ENCODE results near the gene RNF208. TPM values are rescaled to one million over a fixed set of nuclear protein-coding genes. Genes with fewer than 3 reads are reported as not detected.

The RNF208 gene
- total and polyA plus RNA-seq, 9 of the 15 experiments (the other 6 are each of a cell fraction or from before 2014, with no cell fraction given), result 0.15 to 6.9 (median 0.50) TPM; not detected in 2

DNA sequence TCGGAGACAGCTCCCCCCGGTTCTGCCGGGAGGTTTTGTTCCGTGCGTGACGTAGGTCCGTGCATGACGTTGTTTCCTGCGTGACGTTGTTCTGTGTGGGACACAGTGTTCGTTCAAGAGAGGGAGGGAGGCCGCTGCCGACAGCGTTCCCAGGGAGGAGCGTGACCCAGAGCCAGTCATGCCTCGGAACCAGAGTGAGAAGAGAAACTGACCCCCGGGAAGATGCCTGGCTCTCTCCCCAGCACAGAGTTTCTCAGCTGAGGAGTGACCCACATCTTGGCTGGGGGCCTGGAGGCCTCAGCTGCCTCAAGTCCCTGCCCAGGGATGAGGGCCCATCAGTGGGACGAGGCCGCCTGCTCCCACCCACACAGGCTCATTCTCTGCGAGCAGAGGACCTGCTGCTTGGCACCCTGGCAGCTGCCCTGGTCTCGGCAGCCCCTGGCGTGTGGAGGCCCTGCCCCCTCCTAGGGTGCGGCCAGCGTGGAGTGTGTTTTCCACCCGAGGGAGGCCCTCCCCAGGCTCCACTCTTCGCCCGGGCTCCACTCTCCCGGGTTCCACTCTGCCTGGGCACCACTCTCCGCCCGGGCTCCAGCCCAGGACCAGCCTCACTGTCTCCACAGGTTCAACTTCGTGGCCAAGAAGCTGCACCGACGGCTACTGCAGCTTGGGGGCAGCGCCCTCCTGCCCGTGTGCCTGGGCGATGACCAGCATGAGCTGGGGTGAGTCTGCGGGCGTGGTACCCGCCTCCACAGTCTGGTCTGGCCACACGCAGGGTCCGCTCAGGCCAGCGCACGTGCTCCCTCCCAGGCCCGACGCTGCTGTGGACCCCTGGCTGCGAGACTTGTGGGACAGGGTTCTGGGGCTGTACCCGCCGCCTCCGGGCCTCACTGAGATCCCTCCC is 8.6 kb downstream of the RNF208 start (continued):
- TF ChIP-seq, protein P1, sequence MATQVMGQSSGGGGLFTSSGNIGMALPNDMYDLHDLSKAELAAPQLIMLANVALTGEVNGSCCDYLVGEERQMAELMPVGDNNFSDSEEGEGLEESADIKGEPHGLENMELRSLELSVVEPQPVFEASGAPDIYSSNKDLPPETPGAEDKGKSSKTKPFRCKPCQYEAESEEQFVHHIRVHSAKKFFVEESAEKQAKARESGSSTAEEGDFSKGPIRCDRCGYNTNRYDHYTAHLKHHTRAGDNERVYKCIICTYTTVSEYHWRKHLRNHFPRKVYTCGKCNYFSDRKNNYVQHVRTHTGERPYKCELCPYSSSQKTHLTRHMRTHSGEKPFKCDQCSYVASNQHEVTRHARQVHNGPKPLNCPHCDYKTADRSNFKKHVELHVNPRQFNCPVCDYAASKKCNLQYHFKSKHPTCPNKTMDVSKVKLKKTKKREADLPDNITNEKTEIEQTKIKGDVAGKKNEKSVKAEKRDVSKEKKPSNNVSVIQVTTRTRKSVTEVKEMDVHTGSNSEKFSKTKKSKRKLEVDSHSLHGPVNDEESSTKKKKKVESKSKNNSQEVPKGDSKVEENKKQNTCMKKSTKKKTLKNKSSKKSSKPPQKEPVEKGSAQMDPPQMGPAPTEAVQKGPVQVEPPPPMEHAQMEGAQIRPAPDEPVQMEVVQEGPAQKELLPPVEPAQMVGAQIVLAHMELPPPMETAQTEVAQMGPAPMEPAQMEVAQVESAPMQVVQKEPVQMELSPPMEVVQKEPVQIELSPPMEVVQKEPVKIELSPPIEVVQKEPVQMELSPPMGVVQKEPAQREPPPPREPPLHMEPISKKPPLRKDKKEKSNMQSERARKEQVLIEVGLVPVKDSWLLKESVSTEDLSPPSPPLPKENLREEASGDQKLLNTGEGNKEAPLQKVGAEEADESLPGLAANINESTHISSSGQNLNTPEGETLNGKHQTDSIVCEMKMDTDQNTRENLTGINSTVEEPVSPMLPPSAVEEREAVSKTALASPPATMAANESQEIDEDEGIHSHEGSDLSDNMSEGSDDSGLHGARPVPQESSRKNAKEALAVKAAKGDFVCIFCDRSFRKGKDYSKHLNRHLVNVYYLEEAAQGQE (IDR thresholded peaks at IDR 0.05; ENCODE audit: borderline replicate concordance), result 0 out of 2 replicates have a peak, but pooled peaks have one; percentile 10
- TF ChIP-seq, protein P1 (CRISPR knock-in tag; IDR thresholded peaks at IDR 0.05; ENCODE audit: low read depth), result no peak
- TF ChIP-seq PATZ1 (CRISPR knock-in tag; IDR thresholded peaks at IDR 0.05; ENCODE audit: borderline replicate concordance), result no peak
- peak; percentile 54; the same call in 1 of the 2 replicates for TF ChIP-seq HNRNPL (IDR thresholded peaks at IDR 0.05; ENCODE audit: low read depth, low read length)
- TF ChIP-seq, protein P2, sequence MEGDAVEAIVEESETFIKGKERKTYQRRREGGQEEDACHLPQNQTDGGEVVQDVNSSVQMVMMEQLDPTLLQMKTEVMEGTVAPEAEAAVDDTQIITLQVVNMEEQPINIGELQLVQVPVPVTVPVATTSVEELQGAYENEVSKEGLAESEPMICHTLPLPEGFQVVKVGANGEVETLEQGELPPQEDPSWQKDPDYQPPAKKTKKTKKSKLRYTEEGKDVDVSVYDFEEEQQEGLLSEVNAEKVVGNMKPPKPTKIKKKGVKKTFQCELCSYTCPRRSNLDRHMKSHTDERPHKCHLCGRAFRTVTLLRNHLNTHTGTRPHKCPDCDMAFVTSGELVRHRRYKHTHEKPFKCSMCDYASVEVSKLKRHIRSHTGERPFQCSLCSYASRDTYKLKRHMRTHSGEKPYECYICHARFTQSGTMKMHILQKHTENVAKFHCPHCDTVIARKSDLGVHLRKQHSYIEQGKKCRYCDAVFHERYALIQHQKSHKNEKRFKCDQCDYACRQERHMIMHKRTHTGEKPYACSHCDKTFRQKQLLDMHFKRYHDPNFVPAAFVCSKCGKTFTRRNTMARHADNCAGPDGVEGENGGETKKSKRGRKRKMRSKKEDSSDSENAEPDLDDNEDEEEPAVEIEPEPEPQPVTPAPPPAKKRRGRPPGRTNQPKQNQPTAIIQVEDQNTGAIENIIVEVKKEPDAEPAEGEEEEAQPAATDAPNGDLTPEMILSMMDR (IDR thresholded peaks at IDR 0.05 in 2 of 3, conservative IDR thresholded peaks at IDR 0.05 in 1 of 3; ENCODE audit: insufficient read depth in 2 of 3, low read depth in 1 of 3, low read length in 3 of 3), result peak in 2 of 3 experiments; percentile 32 to 41; a peak in 3 of 6 replicates
- no peak for TF ChIP-seq NFIX (CRISPR knock-in tag; IDR thresholded peaks at IDR 0.05; ENCODE audit: low read depth)
- TF ChIP-seq SMARCA5 (IDR thresholded peaks at IDR 0.05), result no peak
- TF ChIP-seq CREBBP (IDR thresholded peaks at IDR 0.05; ENCODE audit: low read depth, low read length), result no peak

Measured in K562 (cell line).